Right lobe of liver (tissue), 4 donors: ENCODE results near the gene ARHGEF7.

Source experiments
- POLR2A ChIP-seq: fragments of 450-650 bp; IDR thresholded peaks from one replicate; pipeline ENCODE4 v1.6.1; 2017; ENCODE audit warnings: antibody characterized with exemption, mild to moderate bottlenecking
- TF ChIP-seq, protein P1 (sequence below), 4 donors: fragments of 200-600 bp in 3 of 4; fragments of 450-650 bp in 1 of 4; IDR thresholded peaks; one replicate each; pipeline versions ENCODE4 v1.5.1 to v1.8.0; 2016 to 2022; ENCODE audit warnings: antibody characterized with exemption in 4 of 4, mild to moderate bottlenecking in 2 of 4
- donor health status: DM: no; HTN: no; CAD: no.
- donor health status: DM: no; HTN: no; CAD: no.
- donor health status: DM: no; HTN: yes; CAD: no.

DNA sequence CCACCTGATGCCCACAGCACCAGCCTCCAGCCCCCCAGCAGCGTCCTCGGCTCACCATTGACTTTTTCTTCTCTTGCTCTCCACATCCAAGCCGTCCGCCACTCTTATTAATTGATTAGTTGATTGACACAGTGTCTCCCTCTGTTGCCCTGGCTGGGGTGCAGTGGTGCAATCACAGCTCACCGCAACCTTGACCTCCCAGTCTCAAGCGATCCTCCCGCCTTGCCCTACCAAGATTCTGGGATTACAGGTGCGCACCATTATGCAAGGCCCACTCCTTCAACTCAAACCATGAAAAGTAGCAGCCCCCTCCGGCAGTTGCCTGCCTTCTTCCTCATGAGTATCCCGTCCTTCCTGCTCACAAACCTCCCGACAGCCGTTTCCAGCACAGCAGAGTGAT lies 204.4 kb downstream of the ARHGEF7 start:
- TF ChIP-seq, protein P1, sequence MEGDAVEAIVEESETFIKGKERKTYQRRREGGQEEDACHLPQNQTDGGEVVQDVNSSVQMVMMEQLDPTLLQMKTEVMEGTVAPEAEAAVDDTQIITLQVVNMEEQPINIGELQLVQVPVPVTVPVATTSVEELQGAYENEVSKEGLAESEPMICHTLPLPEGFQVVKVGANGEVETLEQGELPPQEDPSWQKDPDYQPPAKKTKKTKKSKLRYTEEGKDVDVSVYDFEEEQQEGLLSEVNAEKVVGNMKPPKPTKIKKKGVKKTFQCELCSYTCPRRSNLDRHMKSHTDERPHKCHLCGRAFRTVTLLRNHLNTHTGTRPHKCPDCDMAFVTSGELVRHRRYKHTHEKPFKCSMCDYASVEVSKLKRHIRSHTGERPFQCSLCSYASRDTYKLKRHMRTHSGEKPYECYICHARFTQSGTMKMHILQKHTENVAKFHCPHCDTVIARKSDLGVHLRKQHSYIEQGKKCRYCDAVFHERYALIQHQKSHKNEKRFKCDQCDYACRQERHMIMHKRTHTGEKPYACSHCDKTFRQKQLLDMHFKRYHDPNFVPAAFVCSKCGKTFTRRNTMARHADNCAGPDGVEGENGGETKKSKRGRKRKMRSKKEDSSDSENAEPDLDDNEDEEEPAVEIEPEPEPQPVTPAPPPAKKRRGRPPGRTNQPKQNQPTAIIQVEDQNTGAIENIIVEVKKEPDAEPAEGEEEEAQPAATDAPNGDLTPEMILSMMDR (IDR thresholded peaks at IDR 0.05) = no peak
- no peak for TF ChIP-seq POLR2A
